Measurements from ENCODE around the gene RECK. TPM values are rescaled to one million over a fixed set of nuclear protein-coding genes. Genes with fewer than 3 reads are reported as not detected.

RECK gene
- total RNA-seq, 1 donor from 2014 or later, result 11.1 TPM

- Mint-ChIP-seq H3K36me3 (ENCODE audit: unreplicated experiment) (peaks cover 21% of the 10 kb centered on the region), H3K27ac (ENCODE audit: unreplicated experiment) (no peak overlapping the region), H3K4me3 (ENCODE audit: unreplicated experiment) (no peak overlapping the region), H3K9me3 (ENCODE audit: unreplicated experiment) (peaks cover 3% of the 10 kb centered on the region), H3K27me3 (ENCODE audit: unreplicated experiment) (no peaks in the 10 kb centered on the region), H3K4me1 (ENCODE audit: low read depth, unreplicated experiment) (peaks cover 3% of the 10 kb centered on the region)
- no peak for DNase-seq
- TF ChIP-seq CTCF (IDR thresholded peaks at IDR 0.05; ENCODE audit: partially characterized antibody, unreplicated experiment), result no peak
Observed at GRCh38 chr9:36147441-36148175, 110.9 kb downstream of the RECK start.

DNA sequence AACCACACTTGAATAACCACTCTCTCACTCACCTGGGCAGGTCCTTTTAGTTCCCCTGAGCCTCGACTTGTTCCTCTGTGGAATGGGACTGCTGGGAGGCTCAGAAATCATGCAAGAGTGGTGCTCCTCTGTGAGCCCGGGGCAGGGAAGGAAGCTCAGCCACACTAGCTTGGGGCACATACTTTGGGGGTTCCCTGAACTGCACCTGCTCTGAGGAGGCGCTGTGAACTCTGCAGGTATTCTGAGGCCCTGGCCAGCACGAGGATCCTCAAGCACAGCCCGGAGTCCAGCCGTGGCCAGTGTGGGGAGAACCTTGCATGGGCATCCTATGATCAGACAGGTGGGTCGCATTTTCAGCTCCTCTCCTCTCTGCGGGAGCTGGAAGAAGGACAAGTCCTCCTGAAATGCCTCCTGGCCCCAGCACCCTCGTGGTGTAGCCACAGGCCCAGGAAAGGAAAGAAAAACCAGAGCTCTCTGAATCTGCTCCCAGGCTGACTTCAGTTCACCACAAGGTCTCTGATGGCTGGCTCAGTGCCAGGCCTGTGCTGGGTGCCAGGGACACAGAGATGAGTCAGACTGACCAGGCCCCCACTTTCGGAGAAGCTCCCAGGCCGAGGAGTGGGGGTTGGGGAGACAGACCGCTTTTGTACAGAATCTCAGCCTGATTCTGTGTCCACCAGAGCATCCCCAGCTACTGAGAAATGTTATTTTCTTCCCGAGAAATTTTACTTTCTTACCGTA, 111.8 kb downstream of the RECK start:
- DNase-seq, result no peak
- Mint-ChIP-seq H3K9me3 (ENCODE audit: unreplicated experiment) (peaks cover 3% of the 10 kb centered on the region), H3K4me3 (ENCODE audit: unreplicated experiment) (no peak overlapping the region), H3K36me3 (ENCODE audit: unreplicated experiment) (peaks cover 21% of the 10 kb centered on the region), H3K27me3 (ENCODE audit: unreplicated experiment) (no peaks in the 10 kb centered on the region), H3K4me1 (ENCODE audit: low read depth, unreplicated experiment) (peaks cover 3% of the 10 kb centered on the region), H3K27ac (ENCODE audit: unreplicated experiment) (no peak overlapping the region)
- TF ChIP-seq CTCF (IDR thresholded peaks at IDR 0.05; ENCODE audit: partially characterized antibody, unreplicated experiment), result no peak

GRCh38 chr9:36149197-36149596, 112.5 kb downstream of the RECK start:
- no peak overlapping the region for H3K4me3 Mint-ChIP-seq (ENCODE audit: unreplicated experiment)
- H3K36me3 Mint-ChIP-seq (ENCODE audit: unreplicated experiment), result peaks cover 21% of the 10 kb centered on the region
- DNase-seq, result no peak
- H3K4me1 Mint-ChIP-seq (ENCODE audit: low read depth, unreplicated experiment), result peaks cover 3% of the 10 kb centered on the region
- H3K27ac Mint-ChIP-seq (ENCODE audit: unreplicated experiment), result no peak overlapping the region
- no peak for TF ChIP-seq CTCF (IDR thresholded peaks at IDR 0.05; ENCODE audit: partially characterized antibody, unreplicated experiment)
- peaks cover 3% of the 10 kb centered on the region for H3K9me3 Mint-ChIP-seq (ENCODE audit: unreplicated experiment)
- H3K27me3 Mint-ChIP-seq (ENCODE audit: unreplicated experiment), result no peaks in the 10 kb centered on the region

GRCh38 chr9:36150574-36151315, 114.0 kb downstream of the RECK start:
- no peak for TF ChIP-seq CTCF (IDR thresholded peaks at IDR 0.05; ENCODE audit: partially characterized antibody, unreplicated experiment)
- Mint-ChIP-seq H3K27ac (ENCODE audit: unreplicated experiment) (no peak overlapping the region), H3K9me3 (ENCODE audit: unreplicated experiment) (peaks cover 2% of the 10 kb centered on the region), H3K4me3 (ENCODE audit: unreplicated experiment) (no peak overlapping the region), H3K36me3 (ENCODE audit: unreplicated experiment) (peaks cover 8% of the 10 kb centered on the region), H3K27me3 (ENCODE audit: unreplicated experiment) (no peaks in the 10 kb centered on the region), H3K4me1 (ENCODE audit: low read depth, unreplicated experiment) (peaks cover 3% of the 10 kb centered on the region)
- DNase-seq, result no peak
